Spleen (tissue), 7 donors: ENCODE results near the gene TNS1.

ENCODE experiments used
- CTCF ChIP-seq, 11 experiments: fragments of 200-600 bp in 7 of 11; fragments of 450-650 bp in 4 of 11; sonication (generic) in 4 of 11; IDR thresholded peaks in 8 of 11; conservative IDR thresholded peaks in 3 of 11; 1 replicate in 7 of 11; 2 replicates in 4 of 11; pipeline versions ENCODE4 v1.4.0 to v1.8.0; 2016 to 2021; ENCODE audit warnings: antibody characterized with exemption in 11 of 11, inconsistent platforms in 4 of 11, mild to moderate bottlenecking in 1 of 11
- POLR2A ChIP-seq, 3 donors: fragments of 450-650 bp; IDR thresholded peaks; one replicate each; pipeline ENCODE4 v1.5.1; 2017; ENCODE audit warnings: antibody characterized with exemption in 3 of 3, mild to moderate bottlenecking in 1 of 3
- donor health status: DM: no; HTN: no; CAD: no; lungs with moderate emphysema.
- donor health status: DM: no; HTN: no; CAD: no.
- donor health status: DM: no; HTN: no; CAD: no.

DNA sequence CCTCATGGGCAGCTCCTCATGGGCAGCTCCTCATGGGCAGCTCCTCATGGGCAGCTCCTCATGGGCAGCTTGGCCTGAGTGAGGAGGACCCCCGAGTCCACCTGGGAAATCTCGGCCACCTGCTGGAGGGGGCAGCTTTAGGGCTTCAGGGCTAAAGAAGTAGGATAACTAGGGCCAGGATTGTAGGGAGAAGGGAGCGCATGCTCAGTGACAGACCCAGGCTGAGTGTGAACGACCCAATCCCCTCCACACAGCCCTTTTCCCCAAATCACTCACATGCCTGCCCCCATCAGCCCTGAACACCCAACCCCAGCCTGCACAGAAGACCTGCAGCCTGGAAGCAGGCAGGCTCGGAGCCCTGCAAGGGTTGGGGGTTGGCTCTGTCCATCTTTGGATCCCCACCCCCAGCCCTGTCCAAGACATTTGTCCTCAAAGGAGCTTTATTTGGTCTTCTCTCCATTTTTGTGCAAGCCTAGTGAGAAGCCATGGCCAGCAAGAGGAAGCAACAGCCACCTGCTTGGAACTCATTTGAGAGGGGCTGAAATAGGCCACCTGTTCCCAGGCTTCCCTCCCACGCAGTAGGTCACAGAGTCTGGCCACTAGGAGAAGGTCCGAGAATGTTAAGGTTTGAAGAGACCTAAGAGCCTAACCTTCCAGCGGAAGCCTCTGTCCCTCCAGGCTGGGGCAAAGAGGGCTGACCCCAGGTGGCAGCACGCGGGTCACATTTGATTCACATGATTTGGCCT lies 249.9 kb downstream of the TNS1 start:
- TF ChIP-seq CTCF (IDR thresholded peaks at IDR 0.05 in 8 of 11, conservative IDR thresholded peaks at IDR 0.05 in 3 of 11) (no peak), POLR2A (IDR thresholded peaks at IDR 0.05) (no peak)
